Hematopoietic multipotent progenitor cell treated with erythropoietin and hydrocortisone succinate and interleukin-3 and kit ligand, for 4 days (in vitro differentiated cells): ENCODE measurements around the gene HS6ST3.

ENCODE experiments used
- DNase-seq: peaks from one replicate; pipeline ENCODE4 v3.0.0-alpha.2; 2015

Gene HS6ST3

GRCh38 chr13:96553796-96554195, 463.9 kb downstream of the HS6ST3 start:
- no peak for DNase-seq

- no peak for DNase-seq
Observed at GRCh38 chr13:96573563-96573962, 483.7 kb downstream of the HS6ST3 start.

DNA sequence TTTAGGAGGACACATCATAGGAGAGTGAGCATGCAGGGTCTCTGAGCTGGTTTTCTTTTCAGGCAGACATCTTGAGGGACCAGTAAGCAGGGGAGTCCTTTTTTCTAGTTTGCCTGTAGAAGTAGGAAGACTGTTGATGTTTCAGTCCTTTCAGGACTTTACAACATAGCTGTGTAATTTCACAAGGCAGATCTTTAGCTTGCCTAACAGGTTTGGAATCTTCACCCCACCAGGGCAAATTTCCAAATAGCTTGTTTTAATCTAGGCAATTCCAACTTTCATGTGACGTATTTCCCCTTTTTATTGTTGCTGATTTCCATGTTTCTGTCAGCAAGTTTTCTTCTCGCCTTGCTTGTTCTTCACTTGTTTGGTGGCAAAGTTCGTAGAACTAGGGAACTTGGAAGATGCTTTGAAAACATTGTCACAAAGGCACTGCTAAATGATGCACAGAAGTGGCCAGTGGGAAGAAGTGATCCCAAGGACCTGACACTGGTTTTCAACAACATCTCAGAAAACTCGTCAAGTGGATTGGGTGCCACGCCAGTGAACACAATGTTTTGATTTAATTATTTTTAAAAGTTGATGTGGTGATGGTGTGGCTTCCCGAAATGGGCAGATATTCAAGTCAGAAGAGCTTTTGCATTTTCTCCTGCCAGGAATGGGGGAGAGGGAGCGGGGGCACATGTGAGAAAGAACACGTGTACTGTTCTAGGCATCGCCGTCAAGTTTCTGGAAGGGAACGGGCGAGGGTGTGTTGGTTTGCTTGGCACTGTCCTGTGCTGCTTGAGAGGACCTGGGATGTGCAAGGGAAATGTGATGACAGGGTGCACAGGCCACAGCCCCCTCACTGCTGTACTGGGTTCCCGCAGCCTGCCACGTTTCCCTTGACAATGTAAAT, 485.8 kb downstream of the HS6ST3 start:
- no peak for DNase-seq

GRCh38 chr13:96581741-96582140, 491.8 kb downstream of the HS6ST3 start:
- DNase-seq: no peak

GRCh38 chr13:96615252-96615651, 525.3 kb downstream of the HS6ST3 start:
- DNase-seq: no peak

DNA sequence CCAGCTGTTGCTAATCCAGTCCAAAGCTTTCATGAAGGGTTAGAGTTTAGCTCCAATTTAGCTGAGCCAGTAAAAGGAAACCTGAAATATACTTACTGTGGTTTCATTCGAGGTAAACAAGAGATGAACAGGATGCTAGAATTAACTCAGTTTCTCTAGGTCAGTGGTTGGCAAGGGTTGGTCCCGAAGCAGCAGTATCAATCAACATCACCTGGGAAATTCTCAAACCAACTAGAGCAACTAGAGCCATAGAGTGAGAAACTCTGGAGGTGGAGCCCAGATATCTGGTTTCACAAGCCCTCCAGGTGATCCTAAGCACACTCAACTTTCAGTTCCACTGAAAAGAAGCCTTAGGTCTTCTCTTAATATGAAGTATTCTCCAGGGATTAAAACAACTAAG, 527.6 kb downstream of the HS6ST3 start:
- DNase-seq: no peak

GRCh38 chr13:96621634-96622183, 531.8 kb downstream of the HS6ST3 start:
- DNase-seq: no peak

DNA sequence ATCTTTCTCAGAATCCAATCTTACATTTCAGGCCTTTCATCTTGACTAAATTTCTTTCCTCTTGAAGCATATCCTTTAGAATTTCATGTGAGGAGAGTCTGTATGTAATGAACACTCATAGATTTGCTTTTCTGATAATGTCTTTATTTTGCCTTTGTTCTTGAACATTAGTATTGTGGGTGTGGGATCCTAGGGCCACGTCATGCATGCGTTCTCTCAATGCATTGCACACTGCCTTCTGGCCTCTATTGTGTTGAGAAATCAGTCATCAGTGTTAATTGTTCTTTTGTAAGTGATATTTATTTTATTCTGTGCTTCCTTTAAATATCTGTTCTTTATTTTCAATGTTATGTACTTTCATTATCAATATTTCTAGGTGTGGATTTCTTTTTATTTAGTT, 539.4 kb downstream of the HS6ST3 start:
- no peak for DNase-seq

DNA sequence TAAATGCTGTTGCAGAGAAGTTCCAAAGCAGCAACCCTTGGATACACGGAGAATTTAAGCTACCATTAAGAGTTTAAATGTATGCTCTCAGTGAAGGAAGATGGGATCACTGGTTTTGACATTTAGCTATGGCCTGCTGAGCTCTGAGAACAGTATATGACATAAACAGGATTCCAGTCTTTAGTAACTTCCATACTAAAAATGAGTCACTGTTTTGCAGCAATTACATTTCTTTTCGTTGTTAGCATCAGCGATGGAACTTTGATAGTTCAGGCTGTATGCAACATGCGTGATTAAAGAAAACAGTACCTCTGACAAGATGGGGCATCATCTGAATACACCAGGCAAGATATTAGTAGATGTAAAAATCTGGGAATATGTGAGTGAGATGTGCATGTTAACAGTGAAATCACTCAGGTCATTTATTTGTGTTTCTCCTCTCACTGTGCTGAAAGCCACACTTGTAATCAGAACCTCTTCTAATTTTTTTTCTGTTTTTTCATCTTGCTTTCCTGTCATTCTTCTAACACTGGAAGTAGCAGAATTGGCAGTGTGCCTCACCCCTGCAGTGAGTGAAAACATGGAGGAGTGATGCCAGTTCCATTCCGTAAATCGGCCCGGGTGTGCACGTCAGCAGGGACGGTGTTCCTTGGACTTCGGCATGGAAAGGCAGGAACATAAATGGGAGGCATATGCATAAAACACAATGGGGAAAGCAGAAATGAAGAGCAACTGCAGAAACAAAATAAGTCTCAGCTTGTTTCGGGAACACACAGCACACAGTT, 542.8 kb downstream of the HS6ST3 start:
- no peak for DNase-seq

GRCh38 chr13:96636001-96636709, 546.2 kb downstream of the HS6ST3 start:
- DNase-seq: no peak

DNA sequence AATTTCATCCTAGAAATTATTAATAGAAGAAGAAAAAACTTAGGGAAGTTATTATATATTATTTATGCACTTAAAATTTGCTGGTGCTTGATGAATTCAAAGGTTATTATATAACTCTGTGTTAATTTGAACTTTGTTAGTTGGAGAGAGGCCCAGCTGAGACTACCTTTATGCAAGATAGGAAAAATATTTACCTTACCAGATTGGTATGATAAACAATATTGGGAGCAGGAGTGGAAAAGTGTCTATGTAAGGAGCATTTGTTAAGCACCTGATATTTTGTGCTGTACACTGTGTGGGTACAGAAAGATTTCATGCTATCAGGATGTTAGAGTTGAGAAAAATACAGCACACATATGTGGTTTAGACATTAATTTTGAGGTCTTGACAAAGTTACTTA, 547.1 kb downstream of the HS6ST3 start:
- DNase-seq: no peak

- DNase-seq: no peak
Observed at GRCh38 chr13:96646101-96646500, 556.2 kb downstream of the HS6ST3 start.

- no peak for DNase-seq
Observed at GRCh38 chr13:96646515-96647211, 556.8 kb downstream of the HS6ST3 start.

DNA sequence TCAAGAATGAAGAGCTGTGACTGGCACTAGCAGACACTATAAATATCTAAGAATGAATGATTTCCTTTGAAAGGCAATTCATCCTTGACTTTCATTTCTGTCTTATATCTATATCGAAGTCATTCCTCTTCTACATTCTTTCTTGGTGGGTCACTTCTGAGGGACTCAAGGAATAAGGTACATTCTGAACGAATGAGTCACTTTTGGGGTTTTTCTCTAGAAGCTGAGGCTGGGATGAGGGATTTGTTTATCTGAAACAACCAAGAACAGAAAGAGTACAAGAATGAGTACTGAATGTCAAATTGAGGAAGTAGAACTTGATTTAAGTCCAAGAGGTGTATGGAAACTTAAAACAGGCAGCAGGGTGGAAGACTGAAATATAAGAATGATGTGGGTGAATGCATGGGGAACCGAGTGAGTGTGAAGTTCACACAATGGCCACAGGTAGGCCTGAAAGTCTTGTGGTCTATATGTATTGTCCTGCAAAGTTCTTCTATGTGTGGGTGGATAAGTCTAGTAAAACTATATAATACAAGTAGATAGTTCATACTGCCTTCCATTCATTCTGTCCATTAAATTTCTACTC, 560.5 kb downstream of the HS6ST3 start:
- DNase-seq: no peak

- DNase-seq: no peak
Observed at GRCh38 chr13:96651598-96651997, 561.7 kb downstream of the HS6ST3 start.

DNA sequence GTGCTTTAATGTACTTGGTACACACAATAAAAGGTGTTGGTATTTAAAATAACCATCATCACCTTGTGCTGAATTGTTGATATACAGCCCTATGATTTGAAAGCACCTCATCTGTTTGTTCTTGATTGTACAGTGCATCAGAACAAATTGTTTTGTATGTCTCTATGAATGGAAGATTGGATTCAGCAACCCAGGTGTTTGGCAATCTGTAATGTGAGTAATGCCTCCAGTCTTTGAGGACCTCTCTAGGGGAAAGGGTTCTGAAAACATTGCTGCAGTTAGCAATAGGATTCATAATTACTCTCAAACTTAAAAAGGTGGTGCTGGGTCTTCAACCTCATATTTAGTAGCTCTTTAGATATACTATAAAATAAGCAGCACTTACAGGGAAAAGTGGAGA, 562.6 kb downstream of the HS6ST3 start:
- DNase-seq: no peak

GRCh38 chr13:96661612-96662011, 571.7 kb downstream of the HS6ST3 start:
- DNase-seq: no peak

DNA sequence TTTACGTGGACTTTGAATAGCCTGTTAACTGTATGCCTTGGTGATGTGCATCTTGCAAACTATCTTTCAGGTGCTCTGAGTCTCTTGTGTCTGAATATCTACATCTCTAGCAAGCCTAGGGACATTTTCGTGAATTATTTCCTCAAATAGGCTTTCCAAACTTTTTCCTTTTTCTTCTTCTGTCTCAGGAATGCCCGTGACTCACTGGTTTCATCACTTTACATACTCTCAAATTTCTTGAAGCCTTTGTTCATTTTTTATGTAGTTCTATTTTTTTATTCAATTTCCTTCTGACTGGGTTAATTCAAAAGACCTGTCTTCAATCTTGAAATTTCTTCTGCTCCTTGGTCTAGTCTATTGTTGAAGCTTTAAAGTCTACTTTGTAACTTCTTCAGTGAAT, 572.1 kb downstream of the HS6ST3 start:
- DNase-seq: no peak

- DNase-seq: no peak
Observed at GRCh38 chr13:96667294-96668018, 577.5 kb downstream of the HS6ST3 start.

GRCh38 chr13:96671073-96671472, 581.2 kb downstream of the HS6ST3 start:
- DNase-seq: no peak

DNA sequence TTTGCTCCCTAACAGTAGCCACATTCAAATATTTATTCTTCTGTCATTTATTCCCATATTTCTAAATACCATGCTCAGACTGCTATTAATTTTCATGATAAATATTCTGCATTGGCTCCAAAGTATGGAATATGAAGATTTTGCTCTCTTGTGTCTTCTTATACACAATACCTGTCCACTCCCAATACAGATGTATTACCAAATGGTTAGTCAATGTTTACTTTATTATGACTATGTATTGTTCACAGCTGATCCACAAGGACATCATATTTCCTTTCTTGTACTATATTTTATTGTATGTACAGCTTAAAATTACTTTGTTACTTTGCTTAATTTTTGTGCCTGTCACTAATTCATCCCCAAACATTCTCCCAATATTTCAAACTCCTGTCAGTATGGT, 582.1 kb downstream of the HS6ST3 start:
- DNase-seq: no peak
